B cell (primary cell): ENCODE results near the gene SCEL. TPM values are rescaled to one million over a fixed set of nuclear protein-coding genes. Genes with fewer than 3 reads are reported as not detected.

Experiments
- ATAC-seq: fragments of 200-7000 bp; cut with Tn5 transposase; one replicate; pipeline ENCODE4 v1.10.0; 2021; ENCODE audit warnings: low read depth, mild to moderate bottlenecking, moderate number of reproducible peaks, moderate library complexity
- CTCF ChIA-PET: fragments of 350-600 bp; sonication (Branson Sonifier 250); formaldehyde crosslinking; loops from one replicate; lab custom pipeline; 2021; ENCODE audit warnings: antibody characterized with exemption, inconsistent platforms; lab: Charles Lee
- POLR2A ChIA-PET: fragments of 350-600 bp; sonication (Branson Sonifier 250); formaldehyde crosslinking; loops from one replicate; lab custom pipeline; 2021; ENCODE audit warnings: antibody characterized with exemption; lab: Charles Lee
- DNase-seq: peaks from one replicate; pipeline ENCODE4 v3.0.0; 2013
- H2AFZ ChIP-seq: 2 replicates; pipeline ENCODE4 v1.6.1; 2012; ENCODE audit warnings: mild to moderate bottlenecking, low read depth, low read length; ENCODE audit not compliant: insufficient read depth, poor library complexity, severe bottlenecking
- H3K27ac ChIP-seq, 2 donors: 1 replicate in 1 of 2; 2 replicates in 1 of 2; pipeline ENCODE4 v1.5.1; 2012 to 2013; ENCODE audit warnings: low read length in 2 of 2, mild to moderate bottlenecking in 2 of 2, moderate library complexity in 1 of 2
- H3K27me3 ChIP-seq, 4 experiments: fragments of 200-600 bp in 1 of 4; sonication (generic) in 1 of 4; replicated peaks in 1 of 4; 1 replicate in 2 of 4; 2 replicates in 2 of 4; pipeline versions ENCODE4 v1.6.1 to v1.7.0; 2013 to 2016; ENCODE audit warnings: low read length in 3 of 4, mild to moderate bottlenecking in 2 of 4, mixed read lengths in 1 of 4, moderate library complexity in 1 of 4; ENCODE audit not compliant: insufficient read depth in 4 of 4, control insufficient read depth in 3 of 4; ENCODE audit errors: control extremely low read depth in 1 of 4
- H3K36me3 ChIP-seq, 2 experiments: replicated peaks in 1 of 2; 1 replicate in 1 of 2; 2 replicates in 1 of 2; pipeline versions ENCODE4 v1.6.1 to v1.7.1; 2013; ENCODE audit warnings: low read length in 1 of 2; ENCODE audit not compliant: insufficient read depth in 2 of 2, control insufficient read depth in 1 of 2; ENCODE audit errors: control extremely low read depth in 1 of 2, extremely low read depth in 1 of 2
- H3K4me1 ChIP-seq, 2 donors: fragments of 200-600 bp in 1 of 2; sonication (generic) in 1 of 2; 1 replicate in 1 of 2; 2 replicates in 1 of 2; pipeline versions ENCODE4 v1.5.1 to v1.6.1; 2013 to 2017; ENCODE audit warnings: low read length in 2 of 2; ENCODE audit not compliant: control insufficient read depth in 2 of 2, insufficient read depth in 2 of 2
- H3K4me2 ChIP-seq: replicated peaks from 2 replicates; pipeline ENCODE3; 2012; ENCODE audit warnings: mild to moderate bottlenecking, low read depth, low read length; ENCODE audit not compliant: poor library complexity, severe bottlenecking
- H3K4me3 ChIP-seq, 5 experiments: fragments of 200-600 bp in 1 of 5; sonication (generic) in 1 of 5; 1 replicate in 3 of 5; 2 replicates in 2 of 5; pipeline versions ENCODE4 v1.5.1 to v1.7.0; 2011 to 2016; ENCODE audit warnings: low read length in 4 of 5, mild to moderate bottlenecking in 4 of 5, low read depth in 2 of 5, control low read depth in 1 of 5, moderate library complexity in 1 of 5; ENCODE audit not compliant: insufficient read depth in 1 of 5; ENCODE audit errors: control extremely low read depth in 1 of 5, extremely low read depth in 1 of 5
- H3K79me2 ChIP-seq: fragments of 200-600 bp; sonication (generic); one replicate; pipeline ENCODE4 v1.6.0; 2016; ENCODE audit warnings: low read length; ENCODE audit not compliant: control insufficient read depth, insufficient read depth
- H3K9ac ChIP-seq: fragments of 200-600 bp; sonication (generic); 2 replicates; pipeline ENCODE4 v1.6.1; 2017; ENCODE audit warnings: mild to moderate bottlenecking, low read length, moderate library complexity
- H3K9me3 ChIP-seq, 3 donors: one replicate each; pipeline versions ENCODE4 v1.6.1 to v1.7.1; 2013; ENCODE audit warnings: low read length in 2 of 3; ENCODE audit not compliant: control insufficient read depth in 2 of 3, insufficient read depth in 1 of 3; ENCODE audit errors: control extremely low read depth in 1 of 3
- H4K20me1 ChIP-seq: 2 replicates; pipeline ENCODE4 v1.6.0; 2012; ENCODE audit warnings: mild to moderate bottlenecking, low read length; ENCODE audit not compliant: insufficient read depth, control insufficient read depth, poor library complexity, severe bottlenecking
- H3K27ac Mint-ChIP-seq: one replicate; pipeline ENCODE4 v1.8.0; 2021; ENCODE audit warnings: mixed read lengths
- H3K27me3 Mint-ChIP-seq: one replicate; pipeline ENCODE4 v1.8.0; 2021; ENCODE audit warnings: mixed read lengths
- H3K4me1 Mint-ChIP-seq: one replicate; pipeline ENCODE4 v1.8.0; 2021; ENCODE audit warnings: mixed read lengths
- H3K4me3 Mint-ChIP-seq: one replicate; pipeline ENCODE4 v1.8.0; 2021; ENCODE audit warnings: mixed read lengths
- H3K9me3 Mint-ChIP-seq: one replicate; pipeline ENCODE4 v1.8.0; 2022; ENCODE audit warnings: mixed read lengths; ENCODE audit not compliant: insufficient read depth
- CTCF ChIP-seq: fragments of 200-600 bp; IDR thresholded peaks from one replicate; pipeline ENCODE4 v1.8.0; 2022; ENCODE audit warnings: antibody characterized with exemption, mild to moderate bottlenecking
- EZH2 ChIP-seq: IDR thresholded peaks from 2 replicates; pipeline ENCODE4 v1.6.1; 2012; ENCODE audit warnings: borderline replicate concordance, low read depth, mild to moderate bottlenecking, moderate library complexity, low read length; ENCODE audit not compliant: insufficient read depth, poor library complexity, severe bottlenecking
- WGBS: methylation state at CpG from one replicate; pipeline ENCODE4 v1.1.5; 2013; ENCODE audit warnings: missing lambda C conversion rate; ENCODE audit not compliant: insufficient coverage; 5-methylcytosine and 5-hydroxymethylcytosine counted together
- intact Hi-C: fragments of 100-400 bp; cut with micrococcal nuclease; formaldehyde crosslinking; loops from one replicate; pipeline ENCODE4 v1.10.0; 2022
- polyA plus RNA-seq: library from polyadenylated mRNA; depleted of rRNA; stranded (reverse); fragments of >200 nt; gene quantifications from 2 replicates; pipeline ENCODE4 v1.2.3, GENCODE V29; 2012
- total RNA-seq, 2 donors: library from RNA; stranded (reverse); fragments of 120-200 nt in 1 of 2; gene quantifications; 1 replicate in 1 of 2; 2 replicates in 1 of 2; pipeline versions ENCODE4 v1.2.3 to v1.2.4, GENCODE V29; 2013 to 2022

Gene SCEL
- total and polyA plus RNA-seq, 2 donors (not counting 1 experiment from before 2014, with no cell fraction given) = not detected

DNA sequence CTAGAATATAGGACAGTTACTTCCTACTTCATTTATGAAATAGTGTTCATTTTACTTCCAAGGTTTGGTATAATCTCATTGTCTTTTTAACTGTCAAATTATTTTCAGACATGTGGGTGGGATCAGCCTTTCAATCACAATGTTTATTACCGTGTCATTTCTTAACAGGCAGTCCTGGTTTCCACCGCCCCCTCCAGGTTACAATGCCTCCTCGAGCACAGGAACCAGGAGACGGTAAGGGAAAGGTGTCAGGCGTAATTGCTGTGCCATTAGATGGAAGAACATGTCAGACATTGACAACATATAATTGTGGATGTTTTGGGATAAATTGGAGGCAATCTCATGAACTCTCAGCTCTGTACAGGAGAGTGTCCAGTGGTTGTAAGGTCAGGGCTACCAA is 36.5 kb downstream of the SCEL start:
- Histone ChIP-seq H3K36me3 (no peaks in the 10 kb centered on the region), H3K4me3 (no peak overlapping the region), H3K27me3 (peaks cover 0 to 3% (median 0%) of the 10 kb centered on the region in 4 experiments), H3K27ac (no peak overlapping the region), H3K9ac (no peak overlapping the region), H3K4me2 (no peak overlapping the region), H3K4me1 (no peaks in the 10 kb centered on the region), H3K79me2 (no peaks in the 10 kb centered on the region), H3K9me3 (no peaks in the 10 kb centered on the region), H4K20me1 (no peaks in the 10 kb centered on the region), H2AFZ (no peak overlapping the region)
- ATAC-seq (no peak), DNase-seq (no peak)
- Mint-ChIP-seq H3K4me3 (no peak overlapping the region), H3K27me3 (peaks cover 31% of the 10 kb centered on the region), H3K9me3 (no peaks in the 10 kb centered on the region), H3K4me1 (no peaks in the 10 kb centered on the region), H3K27ac (no peak overlapping the region)
- ChIA-PET POLR2A (no interaction called here), CTCF (interaction anchor here (0.7 kb wide), 1 partner anchor 83 kb away, joined by 5 read pairs; no protein-coding TSS in a partner anchor)
- intact Hi-C loops = no loop called here
- TF ChIP-seq CTCF = no peak
- TF ChIP-seq EZH2 = no peak
- 77% methylated on average over 4 of the region's 5 CpGs for WGBS

GRCh38 chr13:77574096-77574495 is 38.6 kb downstream of the SCEL start:
- Histone ChIP-seq H3K27ac (no peak overlapping the region), H3K9ac (no peak overlapping the region), H2AFZ (no peak overlapping the region), H3K27me3 (peaks cover 0 to 6% (median 0%) of the 10 kb centered on the region in 4 experiments), H3K79me2 (no peaks in the 10 kb centered on the region), H3K4me3 (no peak overlapping the region), H3K4me1 (no peaks in the 10 kb centered on the region), H3K4me2 (no peak overlapping the region), H3K36me3 (no peaks in the 10 kb centered on the region), H3K9me3 (no peaks in the 10 kb centered on the region), H4K20me1 (no peaks in the 10 kb centered on the region)
- Mint-ChIP-seq H3K27ac (no peak overlapping the region), H3K27me3 (peaks cover 50% of the 10 kb centered on the region), H3K4me3 (no peak overlapping the region), H3K9me3 (no peaks in the 10 kb centered on the region), H3K4me1 (no peaks in the 10 kb centered on the region)
- DNase-seq (no peak), ATAC-seq (no peak)
- no CpG with 5 or more reads among the region's 3 CpGs for WGBS
- POLR2A ChIA-PET = no interaction called here
- intact Hi-C loops = no loop called here
- TF ChIP-seq CTCF (no peak), EZH2 (no peak)
- CTCF ChIA-PET = interaction anchor here (2.0 kb wide), 1 partner anchor 19 kb away, joined by 7 read pairs; no protein-coding TSS in a partner anchor
